ENCODE results near the gene DCLRE1B.

The DCLRE1B gene

GRCh38 chr1:113951719-113952118 lies 46.6 kb downstream of the DCLRE1B start:
- no peak for DNase-seq

- DNase-seq = no peak
Observed at GRCh38 chr1:113957984-113958383, 52.9 kb downstream of the DCLRE1B start.

- no peak for DNase-seq
Observed at GRCh38 chr1:113958691-113959090, 53.6 kb downstream of the DCLRE1B start.

- no peak for DNase-seq
Observed at GRCh38 chr1:113963281-113963906, 58.3 kb downstream of the DCLRE1B start.

Data from NCI-H69 (cell line).